Naive thymus-derived CD4-positive, alpha-beta T cell (primary cell): ENCODE data around the gene HIC2. TPM values are rescaled to one million over a fixed set of nuclear protein-coding genes. Genes with fewer than 3 reads are reported as not detected.
"Not testable (repeated sequence)": the region's sequence is repeated elsewhere in the genome, so short reads cannot be mapped to it uniquely, and the experiment has no call there.

Experiments
- ATAC-seq: fragments of 150-1000 bp; cut with Tn5 transposase; 2 replicates; pipeline ENCODE4 v1.10.0; 2021; ENCODE audit warnings: mild to moderate bottlenecking, moderate library complexity
- CTCF ChIA-PET: fragments of 350-600 bp; sonication (Branson Sonifier 250); formaldehyde crosslinking; loops from one replicate; lab custom pipeline; 2021; ENCODE audit warnings: antibody characterized with exemption; lab: Charles Lee
- POLR2A ChIA-PET: fragments of 350-600 bp; sonication (Branson Sonifier 250); formaldehyde crosslinking; loops from one replicate; lab custom pipeline; 2021; ENCODE audit warnings: antibody characterized with exemption, inconsistent platforms; lab: Charles Lee
- DNase-seq, 9 donors: peaks; one replicate each; pipeline versions ENCODE4 v3.0.0 to v3.0.0-alpha.2; 2020 to 2022; ENCODE audit warnings: mixed read lengths in 1 of 9
- H3K27ac ChIP-seq: one replicate; pipeline ENCODE4 v1.7.0; 2013; ENCODE audit warnings: mild to moderate bottlenecking, low read depth, low read length, moderate library complexity
- H3K27me3 ChIP-seq, 2 donors: one replicate each; pipeline ENCODE4 v1.7.0; 2013; ENCODE audit warnings: low read length in 2 of 2, mild to moderate bottlenecking in 2 of 2, moderate library complexity in 2 of 2; ENCODE audit not compliant: control insufficient read depth in 2 of 2, insufficient read depth in 2 of 2
- H3K36me3 ChIP-seq, 3 experiments: 1 replicate in 2 of 3; 2 replicates in 1 of 3; pipeline ENCODE4 v1.7.0; 2013; ENCODE audit warnings: low read length in 3 of 3, mild to moderate bottlenecking in 3 of 3, moderate library complexity in 1 of 3; ENCODE audit not compliant: insufficient read depth in 3 of 3, control insufficient read depth in 2 of 3
- H3K4me1 ChIP-seq, 2 donors: one replicate each; pipeline ENCODE4 v1.7.0; 2013; ENCODE audit warnings: low read length in 2 of 2, mild to moderate bottlenecking in 2 of 2, moderate library complexity in 1 of 2; ENCODE audit not compliant: control insufficient read depth in 2 of 2, insufficient read depth in 2 of 2
- H3K4me3 ChIP-seq: 2 replicates; pipeline ENCODE4 v1.7.0; 2013; ENCODE audit warnings: mild to moderate bottlenecking, low read length
- H3K9me3 ChIP-seq, 3 experiments: 1 replicate in 2 of 3; 2 replicates in 1 of 3; pipeline ENCODE4 v1.7.0; 2013; ENCODE audit warnings: low read length in 3 of 3; ENCODE audit not compliant: control insufficient read depth in 2 of 3
- H3K27ac Mint-ChIP-seq, 9 donors: one replicate each; pipeline ENCODE4 v1.8.0; 2020 to 2022; ENCODE audit warnings: mixed read lengths in 9 of 9, mild to moderate bottlenecking in 8 of 9, moderate library complexity in 5 of 9, inconsistent platforms in 2 of 9
- H3K27me3 Mint-ChIP-seq, 5 donors: one replicate each; pipeline ENCODE4 v1.8.0; 2021 to 2022; ENCODE audit warnings: mixed read lengths in 5 of 5, mild to moderate bottlenecking in 1 of 5
- H3K36me3 Mint-ChIP-seq, 5 donors: one replicate each; pipeline ENCODE4 v1.8.0; 2020 to 2022; ENCODE audit warnings: mixed read lengths in 5 of 5, mild to moderate bottlenecking in 3 of 5, inconsistent platforms in 1 of 5
- H3K4me1 Mint-ChIP-seq, 7 donors: one replicate each; pipeline ENCODE4 v1.8.0; 2020 to 2022; ENCODE audit warnings: mixed read lengths in 7 of 7, mild to moderate bottlenecking in 3 of 7, inconsistent platforms in 1 of 7
- H3K4me3 Mint-ChIP-seq, 10 donors: one replicate each; pipeline ENCODE4 v1.8.0; 2020 to 2022; ENCODE audit warnings: mild to moderate bottlenecking in 10 of 10, mixed read lengths in 10 of 10, moderate library complexity in 6 of 10, inconsistent platforms in 2 of 10
- H3K9me3 Mint-ChIP-seq, 11 donors: one replicate each; pipeline ENCODE4 v1.8.0; 2020 to 2022; ENCODE audit warnings: mixed read lengths in 11 of 11, mild to moderate bottlenecking in 4 of 11, inconsistent platforms in 1 of 11, moderate library complexity in 1 of 11
- intact Hi-C, 2 donors: fragments of 100-400 bp; cut with micrococcal nuclease; formaldehyde crosslinking; loops; one replicate each; pipeline ENCODE4 v1.15.1; 2023
- polyA plus RNA-seq, 2 donors: library from polyadenylated mRNA; unstranded; fragments of 300-500 nt; fragmentation: Illumina TruSeq; gene quantifications; one replicate each; pipeline ENCODE4 v1.2.3, GENCODE V29; 2021
- total RNA-seq, 6 experiments: library from RNA in 5 of 6; stranded (reverse) in 5 of 6; gene quantifications; 1 replicate in 5 of 6; 2 replicates in 1 of 6; pipeline ENCODE4 v1.2.3 and lab custom pipeline; 2021 to 2026

HIC2 gene
- total and polyA plus RNA-seq, 7 experiments from 2014 or later = 0.44 to 13.8 (median 10.0) TPM

- DNase-seq = peak in 1 of 9 donors; percentile 8
- H3K27me3 ChIP-seq, H3K27me3 Mint-ChIP-seq, H3K27ac Mint-ChIP-seq, H3K27ac ChIP-seq, H3K36me3 Mint-ChIP-seq, H3K36me3 ChIP-seq, POLR2A ChIA-PET, H3K4me1 ChIP-seq, CTCF ChIA-PET, H3K4me3 ChIP-seq, intact Hi-C loops, H3K4me1 Mint-ChIP-seq, H3K9me3 Mint-ChIP-seq, H3K9me3 ChIP-seq, H3K4me3 Mint-ChIP-seq, ATAC-seq: not testable (repeated sequence)
Measured at GRCh38 chr22:21438013-21438412, 20.8 kb downstream of the HIC2 start.

DNA sequence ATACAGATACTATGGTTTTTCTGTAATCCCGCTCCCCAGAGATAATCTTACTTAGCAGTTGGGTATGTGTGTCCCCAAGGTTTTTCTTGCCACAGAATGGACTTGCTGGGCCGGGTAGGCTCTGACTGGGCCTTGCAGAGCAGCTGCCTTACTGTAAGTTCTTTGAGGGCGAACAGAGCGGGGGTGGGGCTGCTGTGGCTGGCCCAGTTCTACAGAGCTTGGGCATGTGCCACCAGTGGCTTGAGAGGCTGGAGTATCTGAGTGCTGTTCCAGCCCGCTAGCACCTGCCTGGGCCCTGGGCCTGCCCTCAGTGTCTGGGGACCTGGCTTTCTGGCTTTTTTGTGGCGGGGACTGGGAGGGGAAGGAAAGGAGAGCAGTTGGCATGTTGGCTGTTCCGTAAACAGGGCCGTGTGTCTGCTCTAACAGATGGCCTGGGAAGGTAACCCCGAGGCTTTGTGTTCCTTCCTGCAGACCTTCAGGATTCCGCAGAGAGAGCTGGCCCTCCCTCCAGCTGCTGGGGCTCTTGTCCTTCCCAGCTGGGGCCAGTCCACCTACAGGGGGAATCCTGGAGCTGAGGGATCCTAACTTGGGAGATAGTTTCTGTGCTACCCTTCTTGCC is 23.0 kb downstream of the HIC2 start:
- H3K27me3 ChIP-seq, H3K4me3 Mint-ChIP-seq, intact Hi-C loops, H3K4me3 ChIP-seq, ATAC-seq, H3K36me3 Mint-ChIP-seq, H3K9me3 ChIP-seq, POLR2A ChIA-PET, H3K9me3 Mint-ChIP-seq, DNase-seq, CTCF ChIA-PET, H3K4me1 Mint-ChIP-seq, H3K4me1 ChIP-seq, H3K27me3 Mint-ChIP-seq, H3K27ac Mint-ChIP-seq, H3K27ac ChIP-seq: not testable (repeated sequence)
- peaks cover 0 to 24% (median 7%) of the 10 kb centered on the region in 3 experiments for H3K36me3 ChIP-seq

DNA sequence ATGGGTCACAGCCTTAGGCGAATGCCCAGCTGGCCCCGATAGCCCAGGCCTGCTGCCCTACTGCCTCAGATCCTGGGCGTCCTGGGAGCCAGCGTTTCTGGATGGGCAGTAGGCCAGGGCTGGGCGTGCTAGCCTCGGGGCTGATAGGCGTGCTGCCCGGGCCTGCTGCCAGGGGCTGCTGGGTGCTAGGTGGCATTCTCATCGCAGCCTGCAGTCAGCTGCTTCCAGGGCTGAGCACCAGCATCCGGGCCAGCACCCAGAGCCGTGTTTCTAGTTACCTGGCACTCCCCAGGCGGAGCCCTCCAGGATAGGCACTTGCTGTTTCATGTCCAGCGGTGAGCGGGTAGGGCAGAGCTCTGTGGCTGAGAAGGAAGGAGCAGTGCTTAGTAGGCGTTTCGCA is 23.5 kb downstream of the HIC2 start:
- H3K4me3 ChIP-seq, H3K4me1 ChIP-seq, intact Hi-C loops, POLR2A ChIA-PET, H3K36me3 Mint-ChIP-seq, H3K4me1 Mint-ChIP-seq, H3K9me3 ChIP-seq, H3K27me3 ChIP-seq, H3K27me3 Mint-ChIP-seq, CTCF ChIA-PET, DNase-seq, H3K27ac ChIP-seq, H3K4me3 Mint-ChIP-seq, H3K27ac Mint-ChIP-seq, H3K9me3 Mint-ChIP-seq: not testable (repeated sequence)
- H3K36me3 ChIP-seq = peaks cover 0 to 29% (median 7%) of the 10 kb centered on the region in 3 experiments
- ATAC-seq = peak; percentile 13

DNA sequence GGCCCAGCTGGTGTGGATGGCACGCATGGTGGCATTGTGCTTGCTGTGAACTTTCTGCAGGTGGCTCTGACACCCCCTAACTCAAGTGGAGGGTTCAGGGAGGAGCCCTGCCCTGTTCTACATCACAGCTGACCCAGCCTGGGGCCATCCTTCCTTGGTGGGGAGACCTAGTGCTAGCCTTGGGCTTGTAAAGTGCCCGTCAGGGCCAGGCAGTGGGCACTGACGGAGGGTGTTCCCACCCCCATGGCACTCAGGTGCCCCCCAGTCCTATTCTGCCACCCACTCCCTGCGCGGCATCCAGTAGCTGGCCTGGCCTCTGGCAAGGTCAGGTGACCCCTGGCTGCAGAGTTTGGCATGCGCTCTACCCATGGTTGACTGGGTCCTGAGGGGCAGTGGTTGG is 24.0 kb downstream of the HIC2 start:
- H3K27ac Mint-ChIP-seq, H3K27me3 ChIP-seq, H3K36me3 Mint-ChIP-seq, H3K27me3 Mint-ChIP-seq, H3K9me3 Mint-ChIP-seq, CTCF ChIA-PET, DNase-seq, POLR2A ChIA-PET, H3K27ac ChIP-seq, H3K4me1 ChIP-seq, intact Hi-C loops, H3K9me3 ChIP-seq, H3K4me1 Mint-ChIP-seq, H3K4me3 Mint-ChIP-seq, H3K4me3 ChIP-seq: not testable (repeated sequence)
- H3K36me3 ChIP-seq = peaks cover 0 to 34% (median 7%) of the 10 kb centered on the region in 3 experiments
- ATAC-seq = peak; percentile 6

DNA sequence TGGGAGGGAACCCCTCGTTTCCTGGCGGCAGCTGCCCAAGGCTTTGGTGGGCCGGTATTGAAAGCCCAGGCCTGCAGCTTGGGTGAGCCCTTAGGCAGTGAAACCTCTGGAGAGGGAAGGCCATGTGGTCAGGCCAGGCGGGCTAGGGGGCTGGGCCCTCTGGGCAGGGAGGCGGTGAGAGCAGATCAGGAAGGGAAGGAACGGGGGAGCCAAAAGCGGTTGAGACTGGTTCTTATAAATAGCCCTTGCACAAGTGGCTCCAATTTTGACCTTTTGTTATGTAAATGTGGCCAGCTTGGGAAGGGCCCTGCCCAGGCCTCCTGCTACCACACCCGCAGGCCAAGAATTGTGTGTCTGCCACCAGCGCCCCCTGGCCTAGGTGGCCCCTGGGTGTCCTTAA is 25.0 kb downstream of the HIC2 start:
- peaks cover 0 to 44% (median 7%) of the 10 kb centered on the region in 3 experiments for H3K36me3 ChIP-seq
- DNase-seq, H3K27ac Mint-ChIP-seq, H3K27me3 ChIP-seq, H3K4me1 Mint-ChIP-seq, H3K4me1 ChIP-seq, CTCF ChIA-PET, POLR2A ChIA-PET, H3K27ac ChIP-seq, H3K4me3 Mint-ChIP-seq, H3K4me3 ChIP-seq, H3K9me3 ChIP-seq, H3K9me3 Mint-ChIP-seq, H3K27me3 Mint-ChIP-seq, intact Hi-C loops, H3K36me3 Mint-ChIP-seq: not testable (repeated sequence)
- ATAC-seq = peak; percentile 41

DNA sequence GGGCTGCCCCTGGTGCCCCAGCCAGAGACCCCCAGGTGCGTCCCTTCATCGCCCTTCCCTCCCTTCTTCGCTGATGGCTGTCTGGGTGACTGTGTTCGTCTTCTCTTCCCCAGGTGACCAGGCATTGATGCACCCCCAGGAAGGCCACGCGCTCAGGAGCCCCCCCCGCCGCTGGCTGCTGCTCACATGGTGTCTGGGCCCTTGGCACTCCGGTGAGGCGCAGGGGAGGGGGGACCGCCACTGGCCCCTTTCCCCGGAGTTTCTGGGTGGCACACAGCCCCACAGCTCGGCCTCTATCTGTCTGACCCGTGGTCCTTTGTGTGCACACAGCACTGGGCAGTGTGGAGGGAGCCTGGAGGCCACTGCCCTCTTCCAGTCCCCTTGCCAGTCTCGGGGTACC is 25.5 kb downstream of the HIC2 start:
- intact Hi-C loops, H3K4me1 ChIP-seq, H3K4me3 ChIP-seq, DNase-seq, H3K9me3 ChIP-seq, H3K9me3 Mint-ChIP-seq, H3K27me3 Mint-ChIP-seq, H3K27me3 ChIP-seq, POLR2A ChIA-PET, ATAC-seq, CTCF ChIA-PET, H3K4me3 Mint-ChIP-seq, H3K36me3 Mint-ChIP-seq, H3K27ac ChIP-seq, H3K4me1 Mint-ChIP-seq, H3K27ac Mint-ChIP-seq: not testable (repeated sequence)
- peaks cover 0 to 48% (median 7%) of the 10 kb centered on the region in 3 experiments for H3K36me3 ChIP-seq

- Mint-ChIP-seq H3K9me3 (no peaks in the 10 kb centered on the region), H3K36me3 (peaks cover 0 to 9% (median 0%) of the 10 kb centered on the region in 5 donors), H3K4me3 (no peak overlapping the region), H3K27ac (peak overlapping the region in 1 of 9 donors; percentile 9), H3K4me1 (peaks cover 0 to 3% (median 0%) of the 10 kb centered on the region in 7 donors), H3K27me3 (no peaks in the 10 kb centered on the region)
- Histone ChIP-seq H3K4me3 (no peak overlapping the region), H3K9me3 (no peaks in the 10 kb centered on the region), H3K27ac (no peak overlapping the region), H3K36me3 (peaks cover 0 to 51% (median 7%) of the 10 kb centered on the region in 3 experiments), H3K4me1 (no peaks in the 10 kb centered on the region), H3K27me3 (no peaks in the 10 kb centered on the region)
- ATAC-seq = no peak
- ChIA-PET POLR2A (no interaction called here), CTCF (no interaction called here)
- intact Hi-C loops = no loop called here
- no peak for DNase-seq
Measured at GRCh38 chr22:21443057-21443734, 26.0 kb downstream of the HIC2 start.
